ENCODE results near the gene CROCC. TPM values are rescaled to one million over a fixed set of nuclear protein-coding genes. Genes with fewer than 3 reads are reported as not detected.

Gene CROCC
- total RNA-seq, 2 experiments from 2014 or later, result 15.9 to 18.7 TPM

DNA sequence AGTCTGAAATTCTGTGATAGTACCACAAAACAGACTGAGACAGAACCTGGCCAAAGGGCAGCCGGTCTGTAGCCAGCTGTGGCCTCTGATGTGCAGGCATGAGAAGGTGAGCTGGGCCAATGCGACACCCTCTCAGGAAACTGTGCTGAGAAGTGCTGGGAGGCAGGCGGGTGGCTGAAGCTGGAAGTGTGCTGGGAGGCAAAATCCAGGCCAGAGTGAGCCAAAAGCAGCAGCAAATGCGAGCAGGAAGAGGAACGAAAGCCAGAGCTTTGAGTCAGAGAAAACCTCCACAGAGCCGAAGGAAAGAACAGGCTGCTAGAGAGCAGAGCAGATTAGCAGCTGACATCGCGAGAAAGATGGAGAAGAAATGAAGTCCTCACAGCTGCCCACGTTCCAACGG lies 100.2 kb downstream of the CROCC start:
- intact Hi-C loops (cut with micrococcal nuclease), result no loop called here
- Mint-ChIP-seq H3K27me3 (no peaks in the 10 kb centered on the region), H3K27ac (no peak overlapping the region), H3K4me1 (ENCODE audit: low read depth) (peaks cover 7% of the 10 kb centered on the region), H3K36me3 (peaks cover 37% of the 10 kb centered on the region), H3K4me3 (no peak overlapping the region), H3K9me3 (no peaks in the 10 kb centered on the region)
- CTCF ChIA-PET, result interaction anchor here (2.0 kb wide), 1 partner anchor 70 kb away, joined by 7 read pairs; no protein-coding TSS in a partner anchor
- POLR2A ChIA-PET, result no interaction called here
- no peak for DNase-seq

Other genes starting within 250 kb of the CROCC start
- gene RNU1-4, start 181.4 kb upstream of the CROCC start, total RNA-seq, result 1,000 to 10,000 TPM; 1,390 to 1,409 TPM
- 1,000 to 10,000 TPM; 1,390 to 1,409 TPM for gene RNU1-2, start 26.0 kb upstream of the CROCC start, total RNA-seq
- not detected for gene MFAP2, start 58.7 kb downstream of the CROCC start, total RNA-seq
- 10 to 100 TPM; 41.8 to 45.9 TPM for gene ATP13A2, start 90.0 kb downstream of the CROCC start, total RNA-seq
- 100 to 1,000 TPM; 154 to 163 TPM for gene SDHB, start 132.1 kb downstream of the CROCC start, total RNA-seq
- gene PADI2, start 197.5 kb downstream of the CROCC start, total RNA-seq, result not detected

Measured in activated CD4-positive, alpha-beta memory T cell treated with anti-CD3 and anti-CD28 coated beads for 36 hours (primary cell).